ENCODE measurements around the gene STXBP6. TPM values are rescaled to one million over a fixed set of nuclear protein-coding genes. Genes with fewer than 3 reads are reported as not detected.

The STXBP6 gene
- total RNA-seq, 1 experiment from 2014 or later = 5.3 TPM

- Histone ChIP-seq H3K4me1 (ENCODE audit: insufficient read depth, low read length, poor library complexity, severe bottlenecking) (peaks cover 14% of the 10 kb centered on the region), H3K4me3 (ENCODE audit: low read depth, low read length, poor library complexity, severe bottlenecking) (no peak overlapping the region), H3K36me3 (ENCODE audit: insufficient read depth, low read length, poor library complexity, severe bottlenecking) (no peaks in the 10 kb centered on the region), H3K27ac (ENCODE audit: low read depth, low read length, poor library complexity, severe bottlenecking) (no peak overlapping the region), H3K9me3 (ENCODE audit: low read depth, low read length, poor library complexity, severe bottlenecking) (no peaks in the 10 kb centered on the region), H3K27me3 (replicated peaks; ENCODE audit: insufficient read depth, low read depth, low read length, poor library complexity) (no peaks in the 10 kb centered on the region)
- POLR2A ChIA-PET (ENCODE audit: low non-redundant PET) = no interaction called here
- TF ChIP-seq CTCF (conservative IDR thresholded peaks at IDR 0.05; ENCODE audit: low read depth, low read length) = no peak
- no peak for TF ChIP-seq EZH2 (IDR thresholded peaks at IDR 0.05; ENCODE audit: borderline replicate concordance, low read depth, low read length, poor library complexity, severe bottlenecking)
- no TSS peak for BruUV-seq (replicated peaks)
- DNase-seq (ENCODE audit: low spot score) = no peak
- intact Hi-C loops (cut with micrococcal nuclease; ENCODE audit: unreplicated experiment) = no loop called here
- CTCF ChIA-PET = no interaction called here
Observed at GRCh38 chr14:24941719-24942118, 108.2 kb downstream of the STXBP6 start.

- Histone ChIP-seq H3K36me3 (ENCODE audit: insufficient read depth, low read length, poor library complexity, severe bottlenecking) (no peaks in the 10 kb centered on the region), H3K9me3 (ENCODE audit: low read depth, low read length, poor library complexity, severe bottlenecking) (no peaks in the 10 kb centered on the region), H3K4me1 (ENCODE audit: insufficient read depth, low read length, poor library complexity, severe bottlenecking) (peaks cover 14% of the 10 kb centered on the region), H3K4me3 (ENCODE audit: low read depth, low read length, poor library complexity, severe bottlenecking) (no peak overlapping the region), H3K27ac (ENCODE audit: low read depth, low read length, poor library complexity, severe bottlenecking) (no peak overlapping the region), H3K27me3 (replicated peaks; ENCODE audit: insufficient read depth, low read depth, low read length, poor library complexity) (no peaks in the 10 kb centered on the region)
- TF ChIP-seq EZH2 (IDR thresholded peaks at IDR 0.05; ENCODE audit: borderline replicate concordance, low read depth, low read length, poor library complexity, severe bottlenecking) (no peak), CTCF (conservative IDR thresholded peaks at IDR 0.05; ENCODE audit: low read depth, low read length) (no peak)
- intact Hi-C loops (cut with micrococcal nuclease; ENCODE audit: unreplicated experiment) = no loop called here
- no TSS peak for BruUV-seq (replicated peaks)
- no peak for DNase-seq (ENCODE audit: low spot score)
- POLR2A ChIA-PET (ENCODE audit: low non-redundant PET) = no interaction called here
- CTCF ChIA-PET = no interaction called here
Observed at GRCh38 chr14:24940213-24940783, 109.6 kb downstream of the STXBP6 start.

GRCh38 chr14:24938593-24938992, 111.4 kb downstream of the STXBP6 start:
- intact Hi-C loops (cut with micrococcal nuclease; ENCODE audit: unreplicated experiment) = no loop called here
- no peak overlapping the region for H3K27ac ChIP-seq (ENCODE audit: low read depth, low read length, poor library complexity, severe bottlenecking)
- TF ChIP-seq EZH2 (IDR thresholded peaks at IDR 0.05; ENCODE audit: borderline replicate concordance, low read depth, low read length, poor library complexity, severe bottlenecking) = no peak
- TF ChIP-seq CTCF (conservative IDR thresholded peaks at IDR 0.05; ENCODE audit: low read depth, low read length) = no peak
- H3K27me3 ChIP-seq (replicated peaks; ENCODE audit: insufficient read depth, low read depth, low read length, poor library complexity) = no peaks in the 10 kb centered on the region
- no TSS peak for BruUV-seq (replicated peaks)
- H3K9me3 ChIP-seq (ENCODE audit: low read depth, low read length, poor library complexity, severe bottlenecking) = no peaks in the 10 kb centered on the region
- H3K36me3 ChIP-seq (ENCODE audit: insufficient read depth, low read length, poor library complexity, severe bottlenecking) = no peaks in the 10 kb centered on the region
- H3K4me3 ChIP-seq (ENCODE audit: low read depth, low read length, poor library complexity, severe bottlenecking) = no peak overlapping the region
- CTCF ChIA-PET = no interaction called here
- H3K4me1 ChIP-seq (ENCODE audit: insufficient read depth, low read length, poor library complexity, severe bottlenecking) = peaks cover 6% of the 10 kb centered on the region
- no peak for DNase-seq (ENCODE audit: low spot score)
- POLR2A ChIA-PET (ENCODE audit: low non-redundant PET) = no interaction called here
